Measurements from ENCODE around the gene PLPPR3.

PLPPR3 gene

GRCh38 chr19:772730-773436 is 48.9 kb downstream of the PLPPR3 start:
- DNase-seq (ENCODE audit: low read depth in 2 of 2), result no peak

- no peak for DNase-seq (ENCODE audit: low read depth in 2 of 2)
Measured at GRCh38 chr19:772063-772462, 49.7 kb downstream of the PLPPR3 start.

- DNase-seq (ENCODE audit: low read depth in 2 of 2), result no peak
Measured at GRCh38 chr19:771332-771785, 50.4 kb downstream of the PLPPR3 start.

GRCh38 chr19:769616-770015 is 52.1 kb downstream of the PLPPR3 start:
- no peak for DNase-seq (ENCODE audit: low read depth in 2 of 2)

- DNase-seq (ENCODE audit: low read depth in 2 of 2), result no peak
Measured at GRCh38 chr19:768424-768823, 53.3 kb downstream of the PLPPR3 start.

GRCh38 chr19:765179-765738 is 56.5 kb downstream of the PLPPR3 start:
- DNase-seq (ENCODE audit: low read depth in 2 of 2), result no peak

- no peak for DNase-seq (ENCODE audit: low read depth in 2 of 2)
Measured at GRCh38 chr19:764301-764700, 57.5 kb downstream of the PLPPR3 start.

- no peak for DNase-seq (ENCODE audit: low read depth in 2 of 2)
Measured at GRCh38 chr19:763869-764268, 57.9 kb downstream of the PLPPR3 start.

- DNase-seq (ENCODE audit: low read depth in 2 of 2), result no peak
Measured at GRCh38 chr19:763181-763580, 58.6 kb downstream of the PLPPR3 start.

All from stimulated activated CD8-positive, alpha-beta memory T cell treated with anti-CD3 and anti-CD28 coated beads, Interleukin-7, amount 100 ng/mL, for 1 hour (primary cell).